H9 (cell line): ENCODE results near the gene CYP19A1. TPM values are rescaled to one million over a fixed set of nuclear protein-coding genes. Genes with fewer than 3 reads are reported as not detected.

Experiments used
- DNase-seq: peaks from one replicate; pipeline ENCODE4 v3.0.0-alpha.2; 2017
- H2AFZ ChIP-seq: one replicate; pipeline ENCODE4 v1.6.1; 2013; ENCODE audit warnings: mild to moderate bottlenecking, low read length, control low read depth, moderate library complexity
- H2AK5ac ChIP-seq: 2 replicates; pipeline ENCODE4 v1.6.1; 2013; ENCODE audit warnings: low read length, control low read depth, mixed read lengths; ENCODE audit not compliant: insufficient read length
- H2BK120ac ChIP-seq: one replicate; pipeline ENCODE4 v1.6.1; 2013; ENCODE audit warnings: low read depth, mild to moderate bottlenecking, low read length, control low read depth, inconsistent platforms; ENCODE audit not compliant: poor library complexity, severe bottlenecking
- H2BK12ac ChIP-seq: 2 replicates; pipeline ENCODE4 v1.6.1; 2013; ENCODE audit warnings: low read length, control low read depth, mixed read lengths, low read depth; ENCODE audit not compliant: insufficient read length
- H2BK15ac ChIP-seq: 2 replicates; pipeline ENCODE4 v1.6.1; 2013; ENCODE audit warnings: low read depth, low read length, control low read depth
- H2BK20ac ChIP-seq: one replicate; pipeline ENCODE4 v1.6.1; 2013; ENCODE audit warnings: low read depth, mild to moderate bottlenecking, low read length, control low read depth, inconsistent platforms; ENCODE audit not compliant: poor library complexity, severe bottlenecking
- H2BK5ac ChIP-seq: 2 replicates; pipeline ENCODE4 v1.6.1; 2013; ENCODE audit warnings: low read length, control low read depth, mixed read lengths; ENCODE audit not compliant: insufficient read length
- H3K14ac ChIP-seq: 2 replicates; pipeline ENCODE4 v1.6.1; 2013; ENCODE audit warnings: low read length, control low read depth; ENCODE audit not compliant: insufficient read depth
- H3K18ac ChIP-seq: 2 replicates; pipeline ENCODE4 v1.6.1; 2013; ENCODE audit warnings: low read depth, mild to moderate bottlenecking, mixed read lengths, low read length, control low read depth; ENCODE audit not compliant: insufficient read length
- H3K23ac ChIP-seq: 2 replicates; pipeline ENCODE4 v1.6.1; 2013; ENCODE audit warnings: low read length, control low read depth, mixed read lengths, low read depth; ENCODE audit not compliant: insufficient read length
- H3K23me2 ChIP-seq: 2 replicates; pipeline ENCODE4 v1.6.1; 2013; ENCODE audit warnings: low read depth, mild to moderate bottlenecking, mixed read lengths, low read length, control low read depth; ENCODE audit not compliant: insufficient read length, poor library complexity, severe bottlenecking
- H3K27ac ChIP-seq: 2 replicates; pipeline ENCODE4 v1.5.1; 2013; ENCODE audit warnings: low read length, control low read depth, mixed read lengths, low read depth; ENCODE audit not compliant: insufficient read length
- H3K27me3 ChIP-seq: 2 replicates; pipeline ENCODE4 v1.6.1; 2013; ENCODE audit warnings: low read length, control low read depth, inconsistent platforms; ENCODE audit not compliant: insufficient read depth
- H3K4ac ChIP-seq: 2 replicates; pipeline ENCODE4 v1.6.1; 2013; ENCODE audit warnings: low read depth, mild to moderate bottlenecking, control low read depth, inconsistent platforms, low read length, moderate library complexity
- H3K4me1 ChIP-seq: 2 replicates; pipeline ENCODE4 v1.6.1; 2013; ENCODE audit warnings: low read length, control low read depth, inconsistent platforms; ENCODE audit not compliant: insufficient read depth
- H3K4me2 ChIP-seq: 2 replicates; pipeline ENCODE4 v1.6.1; 2013; ENCODE audit warnings: low read length, control low read depth, mixed read lengths; ENCODE audit not compliant: insufficient read length, insufficient read depth
- H3K56ac ChIP-seq: 2 replicates; pipeline ENCODE4 v1.6.1; 2013; ENCODE audit warnings: low read depth, mild to moderate bottlenecking, mixed read lengths, low read length, control low read depth; ENCODE audit not compliant: insufficient read length
- H3K79me1 ChIP-seq: 2 replicates; pipeline ENCODE4 v1.6.1; 2013; ENCODE audit warnings: low read depth, mild to moderate bottlenecking, moderate library complexity, low read length, control low read depth, inconsistent platforms; ENCODE audit not compliant: insufficient read depth, poor library complexity, severe bottlenecking
- H3K79me2 ChIP-seq: 2 replicates; pipeline ENCODE4 v1.6.1; 2013; ENCODE audit warnings: low read length, control low read depth, inconsistent platforms; ENCODE audit not compliant: insufficient read depth
- H3K9ac ChIP-seq: 2 replicates; pipeline ENCODE4 v1.6.1; 2013; ENCODE audit warnings: low read length, control low read depth, mixed read lengths; ENCODE audit not compliant: insufficient read length; ENCODE audit errors: extremely low read depth
- H3K9me3 ChIP-seq: one replicate; pipeline ENCODE4 v1.6.1; 2013; ENCODE audit warnings: low read depth, low read length, inconsistent platforms; ENCODE audit not compliant: control insufficient read depth
- H3T11ph ChIP-seq: one replicate; pipeline ENCODE4 v1.6.1; 2013; ENCODE audit warnings: mild to moderate bottlenecking, low read length, control low read depth, inconsistent platforms
- H4K20me1 ChIP-seq: one replicate; pipeline ENCODE4 v1.6.1; 2013; ENCODE audit not compliant: control insufficient read depth, insufficient read length, insufficient read depth
- H4K5ac ChIP-seq: 2 replicates; pipeline ENCODE4 v1.6.1; 2013; ENCODE audit warnings: low read depth, mild to moderate bottlenecking, mixed read lengths, low read length, control low read depth; ENCODE audit not compliant: insufficient read length
- H4K8ac ChIP-seq: replicated peaks from 2 replicates; pipeline ENCODE4 v1.6.1; 2013; ENCODE audit warnings: low read length, control low read depth, mixed read lengths, low read depth; ENCODE audit not compliant: insufficient read length
- H4K91ac ChIP-seq: 2 replicates; pipeline ENCODE4 v1.6.1; 2013; ENCODE audit warnings: low read depth, mild to moderate bottlenecking, moderate library complexity, mixed read lengths, low read length, control low read depth; ENCODE audit not compliant: insufficient read length
- H3K27ac Mint-ChIP-seq, 3 experiments: 2 replicates in 2 of 3; 3 replicates in 1 of 3; pipeline ENCODE4 v1.8.0; 2020 to 2021; ENCODE audit warnings: mixed read lengths in 3 of 3, mild to moderate bottlenecking in 1 of 3, moderate library complexity in 1 of 3
- H3K27me3 Mint-ChIP-seq: 2 replicates; pipeline ENCODE4 v1.8.0; 2021; ENCODE audit warnings: low read depth, mild to moderate bottlenecking, moderate library complexity, mixed read lengths
- H3K36me3 Mint-ChIP-seq, 3 experiments: 2 replicates in 2 of 3; 3 replicates in 1 of 3; pipeline ENCODE4 v1.8.0; 2020 to 2021; ENCODE audit warnings: low read depth in 3 of 3, mixed read lengths in 3 of 3; ENCODE audit not compliant: insufficient read depth in 1 of 3
- H3K4me1 Mint-ChIP-seq, 2 experiments: 2 replicates each; pipeline ENCODE4 v1.8.0; 2020; ENCODE audit warnings: mixed read lengths in 2 of 2
- H3K4me3 Mint-ChIP-seq, 2 experiments: 2 replicates in 1 of 2; 3 replicates in 1 of 2; pipeline ENCODE4 v1.8.0; 2020 to 2021; ENCODE audit warnings: mild to moderate bottlenecking in 2 of 2, mixed read lengths in 2 of 2, moderate library complexity in 1 of 2
- H3K9me3 Mint-ChIP-seq, 2 experiments: 2 replicates in 1 of 2; 3 replicates in 1 of 2; pipeline ENCODE4 v1.8.0; 2020; ENCODE audit warnings: mild to moderate bottlenecking in 2 of 2, mixed read lengths in 2 of 2, moderate library complexity in 1 of 2
- CTCF ChIP-seq: fragments of 200-600 bp; sonication (generic); conservative IDR thresholded peaks from 3 replicates; pipeline ENCODE4 v1.8.0; 2021; ENCODE audit warnings: antibody characterized with exemption, mild to moderate bottlenecking
- WGBS: extraction: QIAGEN DNeasy Blood & Tissue Kit; methylation state at CpG from one replicate; pipeline ENCODE4 v1.1.7; 2013; ENCODE audit warnings: missing lambda C conversion rate, low lambda C conversion rate, mixed read lengths; ENCODE audit not compliant: insufficient read length; ENCODE audit errors: extremely low coverage; 5-methylcytosine and 5-hydroxymethylcytosine counted together
- total RNA-seq: library from RNA; stranded (reverse); gene quantifications from 2 replicates; pipeline ENCODE4 v1.2.1, GENCODE V29; 2021

The CYP19A1 gene
- total RNA-seq, 1 experiment from 2014 or later, result not detected

GRCh38 chr15:51363383-51363782 lies 25.0 kb upstream of the CYP19A1 start:
- no peak overlapping the region for H3K23ac ChIP-seq
- no peaks in the 10 kb centered on the region for H3K27me3 ChIP-seq
- no peak overlapping the region for H4K5ac ChIP-seq
- no peak overlapping the region for H3K27ac ChIP-seq
- no peaks in the 10 kb centered on the region for H4K20me1 ChIP-seq
- no peaks in the 10 kb centered on the region for H3K36me3 Mint-ChIP-seq
- H4K8ac ChIP-seq, result no peak overlapping the region
- no peak overlapping the region for H2BK5ac ChIP-seq
- H3K4me2 ChIP-seq, result no peak overlapping the region
- no CpG with 5 or more reads among the region's 9 CpGs for WGBS
- no peaks in the 10 kb centered on the region for H3K9me3 ChIP-seq
- H3K14ac ChIP-seq, result no peak overlapping the region
- TF ChIP-seq CTCF, result no peak
- no peak overlapping the region for H2BK15ac ChIP-seq
- no peak overlapping the region for H2AK5ac ChIP-seq
- no peak overlapping the region for H4K91ac ChIP-seq
- H3K4me1 Mint-ChIP-seq, result peaks cover 0 to 4% of the 10 kb centered on the region in 2 experiments; a peak in 2 of 4 replicates
- no peak overlapping the region for H3K56ac ChIP-seq
- DNase-seq, result no peak
- H3K4me1 ChIP-seq, result no peaks in the 10 kb centered on the region
- H3K27me3 Mint-ChIP-seq, result no peaks in the 10 kb centered on the region
- no peak overlapping the region for H2BK120ac ChIP-seq
- H2AFZ ChIP-seq, result no peak overlapping the region
- H2BK20ac ChIP-seq, result no peak overlapping the region
- no peak overlapping the region for H3K4ac ChIP-seq
- H3K4me3 Mint-ChIP-seq, result no peak overlapping the region
- no peaks in the 10 kb centered on the region for H3K23me2 ChIP-seq
- H3K79me1 ChIP-seq, result no peaks in the 10 kb centered on the region
- no peak overlapping the region for H3T11ph ChIP-seq
- H3K9ac ChIP-seq, result no peak overlapping the region
- no peak overlapping the region for H3K27ac Mint-ChIP-seq
- H3K18ac ChIP-seq, result no peak overlapping the region
- H3K79me2 ChIP-seq, result no peaks in the 10 kb centered on the region
- H3K9me3 Mint-ChIP-seq, result no peaks in the 10 kb centered on the region
- H2BK12ac ChIP-seq, result no peak overlapping the region
